K562 (cell line): Measurements from ENCODE around the gene PLCB3. TPM values are rescaled to one million over a fixed set of nuclear protein-coding genes. Genes with fewer than 3 reads are reported as not detected.

ENCODE experiments used
- ATAC-seq: fragments of 200-7000 bp; cut with Tn5 transposase; 3 replicates; pipeline ENCODE4 v1.9.1; 2020; ENCODE audit warnings: moderate library complexity
- BruUV-seq: library from RNA; stranded (reverse); fragments of 400-500 nt; replicated peaks from 2 replicates; lab custom pipeline; 2021; lab: Mats Ljungman, UMichigan
- CTCF ChIA-PET: fragments of 300-600 bp; formaldehyde crosslinking; extraction: SDS; loops from one replicate; lab custom pipeline; 2021; ENCODE audit warnings: low intra/inter-chr PET ratio; lab: Yijun Ruan, JAX
- POLR2A ChIA-PET: fragments of 300-600, 350-650 bp; sonication (Branson Sonifier 250); formaldehyde crosslinking; extraction: SDS; loops from one replicate; lab custom pipeline; 2021; ENCODE audit warnings: antibody characterized with exemption, inconsistent platforms; lab: Yijun Ruan, JAX
- DNase-seq, 4 experiments: peaks; one replicate each; pipeline versions ENCODE4 v3.0.0 to v3.0.0-alpha.2; 2011 to 2018; ENCODE audit warnings: low spot score in 3 of 4, mixed read lengths in 3 of 4; ENCODE audit errors: extremely low read depth in 1 of 4
- FAIRE-seq: peaks from 2 replicates; lab custom pipeline; 2011; peaks lifted over from hg19 to GRCh38; lab: Jason Lieb, UNC
- H2AFZ ChIP-seq: 2 replicates; pipeline ENCODE4 v1.6.0; 2011; ENCODE audit warnings: low read depth, low read length, control low read depth, inconsistent platforms
- H3K27ac ChIP-seq: fragments of 200-600 bp; 3 replicates; pipeline ENCODE4 v1.8.0; 2011; ENCODE audit warnings: low read depth, mild to moderate bottlenecking, control low read depth, inconsistent platforms, low read length, moderate library complexity, mixed read lengths; ENCODE audit errors: extremely low read depth
- H3K27me3 ChIP-seq, 2 experiments: fragments of 300-600 bp in 1 of 2; 2 replicates in 1 of 2; 3 replicates in 1 of 2; pipeline versions ENCODE4 v1.6.0 to v1.8.0; 2011; ENCODE audit warnings: inconsistent platforms in 2 of 2, low read length in 2 of 2, mild to moderate bottlenecking in 1 of 2, mixed read lengths in 1 of 2, moderate library complexity in 1 of 2; ENCODE audit not compliant: control insufficient read depth in 2 of 2, insufficient read depth in 2 of 2
- H3K36me3 ChIP-seq: fragments of 300-600 bp; 3 replicates; pipeline ENCODE4 v1.8.0; 2011; ENCODE audit warnings: mild to moderate bottlenecking, low read length, inconsistent platforms; ENCODE audit not compliant: control insufficient read depth, insufficient read depth
- H3K4me1 ChIP-seq, 2 experiments: fragments of 200-600 bp in 1 of 2; replicated peaks in 1 of 2; 2 replicates in 1 of 2; 3 replicates in 1 of 2; pipeline versions ENCODE4 v1.5.1 to v1.8.0; 2011; ENCODE audit warnings: inconsistent platforms in 2 of 2, low read length in 2 of 2, mild to moderate bottlenecking in 1 of 2, mixed read lengths in 1 of 2, moderate library complexity in 1 of 2; ENCODE audit not compliant: control insufficient read depth in 2 of 2, insufficient read depth in 2 of 2
- H3K4me2 ChIP-seq: 2 replicates; pipeline ENCODE4 v1.6.1; 2011; ENCODE audit warnings: low read length, control low read depth, inconsistent platforms, mixed read lengths; ENCODE audit not compliant: insufficient read depth
- H3K4me3 ChIP-seq: fragments of 200-600 bp; sonication (generic), shearing (Covaris generic); 2 replicates; pipeline ENCODE4 v1.5.1; 2016; ENCODE audit warnings: control low read depth, inconsistent platforms
- H3K79me2 ChIP-seq: fragments of 200-600 bp; 3 replicates; pipeline ENCODE4 v1.8.0; 2011; ENCODE audit warnings: low read length, inconsistent platforms; ENCODE audit not compliant: control insufficient read depth, insufficient read depth
- H3K9ac ChIP-seq, 2 experiments: 2 replicates each; pipeline versions ENCODE4 v1.6.0 to v1.6.1; 2011; ENCODE audit warnings: low read depth in 2 of 2, low read length in 2 of 2, control low read depth in 1 of 2, inconsistent platforms in 1 of 2, mild to moderate bottlenecking in 1 of 2, mixed read lengths in 1 of 2; ENCODE audit not compliant: insufficient read depth in 1 of 2
- H3K9me1 ChIP-seq: one replicate; pipeline ENCODE4 v1.6.0; 2011; ENCODE audit warnings: inconsistent platforms, mild to moderate bottlenecking, low read length, moderate library complexity; ENCODE audit not compliant: control insufficient read depth, insufficient read depth
- H3K9me3 ChIP-seq: replicated peaks from 2 replicates; pipeline ENCODE4 v1.5.1; 2011; ENCODE audit warnings: low read depth, low read length, inconsistent platforms; ENCODE audit not compliant: control insufficient read depth, insufficient read depth
- H4K20me1 ChIP-seq: replicated peaks from 2 replicates; pipeline ENCODE4 v1.6.1; 2011; ENCODE audit warnings: low read length, inconsistent platforms, mixed read lengths; ENCODE audit not compliant: control insufficient read depth, insufficient read depth
- E2F6 ChIP-seq, 2 experiments: IDR thresholded peaks; 2 replicates each; pipeline ENCODE4 v1.6.1; 2011; ENCODE audit warnings: borderline replicate concordance in 1 of 2, control low read depth in 1 of 2, low read depth in 1 of 2, low read length in 1 of 2, mild to moderate bottlenecking in 1 of 2, mixed read lengths in 1 of 2, moderate library complexity in 1 of 2; ENCODE audit not compliant: insufficient read depth in 1 of 2, insufficient read length in 1 of 2, poor library complexity in 1 of 2, severe bottlenecking in 1 of 2; ENCODE audit errors: extremely low read depth in 1 of 2
- EGR1 ChIP-seq: fragments of 450-650 bp; conservative IDR thresholded peaks from 2 replicates; pipeline ENCODE4 v1.6.1; 2017; ENCODE audit warnings: mild to moderate bottlenecking
- SMARCB1 ChIP-seq: IDR thresholded peaks from 2 replicates; pipeline ENCODE4 v1.6.1; 2011; ENCODE audit warnings: improper control_type of control experiment, low read depth; ENCODE audit not compliant: insufficient read length
- TFAM ChIP-seq: fragments of 250-450 bp; sonication (Bioruptor Pico); conservative IDR thresholded peaks from 2 replicates; pipeline ENCODE4 v1.5.0; 2021; ENCODE audit warnings: mild to moderate bottlenecking, moderate library complexity
- WGBS: fragments of 100-300 bp; shearing (Covaris generic); methylation state at CpG from one replicate; pipeline ENCODE4 v1.1.6; 2016; ENCODE audit warnings: low coverage, mixed read lengths; ENCODE audit not compliant: insufficient coverage; ENCODE audit errors: missing lambda C conversion rate; 5-methylcytosine and 5-hydroxymethylcytosine counted together
- in situ Hi-C: fragments of 300-500 bp; cut with MboI; formaldehyde crosslinking; loops from 4 replicates; pipeline ENCODE4 v1.15.0; 2018; ENCODE audit warnings: inconsistent platforms, mixed read lengths
- intact Hi-C: fragments of 100-400 bp; cut with micrococcal nuclease; formaldehyde crosslinking; loops from 2 replicates; pipeline ENCODE4 v1.14.2; 2022
- polyA plus RNA-seq, 8 experiments: library from polyadenylated mRNA; depleted of rRNA in 4 of 8; stranded (reverse) in 5 of 8; unstranded in 3 of 8; fragments of >200 nt; fragmentation: Nextera tagmentation in 2 of 8; fragmentation: Illumina TruSeq in 1 of 8; extraction: Ambion mirVana in 2 of 8; extraction: Trizol in 1 of 8; gene quantifications; 2 replicates each; pipeline versions ENCODE4 v1.2.1 to v1.2.3, GENCODE V29; 2011 to 2014; ENCODE audit warnings: inconsistent platforms in 1 of 8, missing spikeins in 1 of 8
- total RNA-seq, 7 experiments: library from RNA; depleted of rRNA in 6 of 7; stranded (reverse); fragments of >200 nt in 6 of 7; fragmentation: Illumina TruSeq in 2 of 7; extraction: Trizol in 2 of 7; gene quantifications; 2 replicates each; pipeline versions ENCODE4 v1.2.1 to v1.2.3, GENCODE V29; 2011 to 2021; ENCODE audit warnings: low replicate concordance in 1 of 7
- TF ChIP-seq, protein P1 (sequence below): fragments of 250-450 bp; sonication (Bioruptor Pico); IDR thresholded peaks from 2 replicates; pipeline ENCODE4 v1.8.0; 2021; ENCODE audit warnings: moderate library complexity, mild to moderate bottlenecking, inconsistent platforms

Gene PLCB3
- total and polyA plus RNA-seq, 9 of the 15 experiments (the other 6 are each of a cell fraction or from before 2014, with no cell fraction given): 0.31 to 44.8 (median 14.6) TPM

DNA sequence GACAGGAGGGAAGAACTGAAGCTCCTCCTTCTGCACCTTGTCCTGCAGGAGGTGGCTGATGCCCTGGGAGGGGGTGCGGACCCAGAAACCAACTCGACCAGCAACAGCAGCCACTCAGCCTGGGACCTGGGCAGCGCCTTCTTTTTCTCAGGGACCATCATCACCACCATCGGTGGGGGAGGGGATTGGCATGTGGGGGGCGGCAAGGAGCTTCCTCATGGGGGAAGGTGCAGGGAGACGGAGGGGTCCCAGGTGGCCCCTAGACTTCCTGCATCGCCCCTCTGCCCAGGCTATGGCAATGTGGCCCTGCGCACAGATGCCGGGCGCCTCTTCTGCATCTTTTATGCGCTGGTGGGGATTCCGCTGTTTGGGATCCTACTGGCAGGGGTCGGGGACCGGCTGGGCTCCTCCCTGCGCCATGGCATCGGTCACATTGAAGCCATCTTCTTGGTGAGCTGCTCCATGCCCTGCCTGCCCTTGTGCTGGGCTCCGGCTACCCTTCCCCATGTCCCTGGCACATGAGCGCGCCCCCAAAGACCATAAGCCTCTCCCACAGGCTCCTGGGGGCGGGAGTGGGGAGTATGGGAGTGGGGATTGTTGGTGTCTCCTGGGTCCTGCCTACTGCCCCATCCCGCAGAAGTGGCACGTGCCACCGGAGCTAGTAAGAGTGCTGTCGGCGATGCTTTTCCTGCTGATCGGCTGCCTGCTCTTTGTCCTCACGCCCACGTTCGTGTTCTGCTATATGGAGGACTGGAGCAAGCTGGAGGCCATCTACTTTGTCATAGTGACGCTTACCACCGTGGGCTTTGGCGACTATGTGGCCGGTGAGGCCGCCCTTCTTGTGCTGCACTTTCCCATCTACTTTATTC, 45.7 kb downstream of the PLCB3 start:
- CTCF ChIA-PET: no interaction called here
- Histone ChIP-seq H3K36me3 (no peaks in the 10 kb centered on the region), H3K27me3 (peaks cover 48 to 57% of the 10 kb centered on the region in 2 experiments), H3K9ac (peak overlapping the region in 1 of 2 experiments; percentile 48; a peak in 1 of 4 replicates), H3K79me2 (no peaks in the 10 kb centered on the region), H4K20me1 (no peaks in the 10 kb centered on the region; the same call in 1 of the 2 replicates), H3K9me1 (no peaks in the 10 kb centered on the region), H3K4me2 (no peak overlapping the region), H3K4me3 (no peak overlapping the region), H3K4me1 (peaks cover 3 to 45% of the 10 kb centered on the region in 2 experiments; a peak in 4 of 5 replicates), H3K27ac (no peak overlapping the region), H2AFZ (no peak overlapping the region), H3K9me3 (no peaks in the 10 kb centered on the region)
- BruUV-seq: no TSS peak
- DNase-seq (no peak), ATAC-seq (no peak), FAIRE-seq (no peak)
- intact Hi-C loops: no loop called here
- 29% methylated on average over 34 of the region's 34 CpGs for WGBS
- TF ChIP-seq SMARCB1 (no peak), EGR1 (0 out of 2 replicates have a peak, but pooled peaks have one; percentile 25), TFAM (CRISPR knock-in tag) (no peak), E2F6 (IDR thresholded peaks at IDR 0.05; ENCODE audit: borderline replicate concordance in 1 of 2, extremely low read depth in 1 of 2, insufficient read depth in 1 of 2, insufficient read length in 1 of 2, low read depth in 1 of 2, low read length in 1 of 2, poor library complexity in 1 of 2, severe bottlenecking in 1 of 2) (no peak)
- TF ChIP-seq, protein P1, sequence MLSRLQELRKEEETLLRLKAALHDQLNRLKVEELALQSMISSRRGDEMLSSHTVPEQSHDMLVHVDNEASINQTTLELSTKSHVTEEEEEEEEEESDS (CRISPR knock-in tag): no peak
- POLR2A ChIA-PET: no interaction called here
- in situ Hi-C loops: no loop called here
